Measurements from ENCODE around the gene TRMT1L.

Gene TRMT1L

DNA sequence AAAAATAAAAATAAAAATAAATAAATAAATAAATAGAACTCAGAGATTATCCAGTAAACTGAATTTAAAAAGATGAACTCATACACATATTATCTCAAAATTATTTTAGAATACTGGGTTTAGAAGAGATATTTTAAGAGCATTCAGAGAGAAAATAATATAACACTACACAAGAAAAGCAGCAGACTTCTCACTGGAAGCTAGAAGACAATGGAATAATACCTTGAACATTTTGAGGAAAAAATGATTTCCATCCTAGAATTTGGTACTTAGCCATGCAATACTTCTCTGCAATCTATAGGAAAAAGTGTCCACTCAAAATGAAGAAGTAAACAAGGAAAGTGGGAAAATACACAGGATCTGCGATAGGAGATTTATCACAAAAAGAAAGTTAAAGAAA is 24.2 kb downstream of the TRMT1L start:
- H3K4me3 ChIP-seq (ENCODE audit: low read depth, low read length) = no peak overlapping the region

DNA sequence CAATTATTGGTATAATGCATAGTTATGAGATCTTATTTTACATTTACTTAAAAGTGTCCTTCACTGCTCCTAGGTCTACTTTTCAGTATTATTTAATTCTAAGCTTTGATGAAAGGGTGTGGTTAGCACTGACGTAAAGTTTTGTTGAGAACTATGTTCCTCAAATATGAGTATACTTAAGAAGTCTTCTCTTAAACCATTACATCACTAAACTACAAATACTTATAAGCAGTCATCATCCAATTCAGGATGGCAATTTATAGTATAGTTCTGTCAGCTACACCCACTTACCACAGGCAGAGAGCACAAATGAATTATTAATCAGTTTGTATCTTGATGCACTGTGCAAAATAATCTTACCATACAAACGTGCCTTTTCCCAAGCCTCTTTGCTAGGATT is 27.0 kb downstream of the TRMT1L start:
- H3K4me3 ChIP-seq (ENCODE audit: low read depth, low read length) = no peak overlapping the region

DNA sequence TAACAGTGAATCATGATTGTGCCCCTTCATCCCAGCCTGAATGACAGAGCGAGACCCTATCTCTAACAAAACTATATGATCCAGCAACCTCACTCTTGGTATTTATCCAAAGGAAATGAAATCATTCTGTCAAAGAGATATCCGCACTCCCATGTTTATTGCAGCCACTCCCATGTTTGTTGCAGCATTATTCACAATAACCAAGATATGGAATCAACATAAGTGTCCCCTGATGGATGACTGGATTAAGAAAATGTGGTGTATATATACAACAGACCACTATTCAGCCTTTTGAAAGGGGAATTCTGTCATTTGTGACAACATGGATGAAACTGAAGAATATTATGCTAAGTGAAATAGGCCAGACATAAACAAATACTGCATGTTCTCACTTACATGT is 44.4 kb downstream of the TRMT1L start:
- H3K4me3 ChIP-seq (ENCODE audit: low read depth, low read length) = no peak overlapping the region

DNA sequence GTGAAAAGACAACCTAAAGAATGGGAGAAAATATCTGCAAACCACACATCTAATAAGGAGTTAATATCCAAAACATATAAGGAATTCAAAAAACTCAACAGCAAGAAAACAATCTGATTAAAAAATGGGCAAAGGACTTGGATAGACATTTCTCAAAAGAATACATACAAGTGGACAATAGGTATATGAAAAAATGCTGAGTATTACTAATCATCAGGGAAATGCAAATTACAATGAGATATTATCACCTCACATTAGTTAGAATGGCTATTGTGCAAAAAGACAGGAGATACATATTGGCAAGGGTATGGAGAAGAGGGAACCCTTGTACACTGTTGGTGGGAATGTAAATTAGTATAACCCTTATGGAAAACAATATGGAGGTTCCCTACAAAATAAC is 44.9 kb downstream of the TRMT1L start:
- H3K4me3 ChIP-seq (ENCODE audit: low read depth, low read length) = no peak overlapping the region

DNA sequence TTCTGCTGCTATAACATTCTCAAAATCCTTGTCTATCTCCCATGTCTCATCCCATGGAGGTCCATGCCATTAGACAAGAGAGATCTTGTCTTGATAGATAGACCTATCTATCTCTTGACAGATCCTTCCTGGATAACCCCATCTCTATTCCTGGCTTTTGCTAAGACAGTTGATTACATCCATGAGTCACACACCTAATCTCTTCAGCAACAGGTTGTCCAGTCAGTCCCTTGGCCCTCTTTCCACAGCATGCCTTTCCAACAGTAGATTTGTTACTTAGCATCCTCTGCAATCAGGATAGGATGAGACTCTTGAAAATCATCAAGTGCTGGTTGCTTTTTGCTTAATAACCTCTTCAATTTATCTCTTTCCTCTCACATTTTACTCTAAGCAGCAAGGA is 46.6 kb downstream of the TRMT1L start:
- no peak overlapping the region for H3K4me3 ChIP-seq (ENCODE audit: low read depth, low read length)

DNA sequence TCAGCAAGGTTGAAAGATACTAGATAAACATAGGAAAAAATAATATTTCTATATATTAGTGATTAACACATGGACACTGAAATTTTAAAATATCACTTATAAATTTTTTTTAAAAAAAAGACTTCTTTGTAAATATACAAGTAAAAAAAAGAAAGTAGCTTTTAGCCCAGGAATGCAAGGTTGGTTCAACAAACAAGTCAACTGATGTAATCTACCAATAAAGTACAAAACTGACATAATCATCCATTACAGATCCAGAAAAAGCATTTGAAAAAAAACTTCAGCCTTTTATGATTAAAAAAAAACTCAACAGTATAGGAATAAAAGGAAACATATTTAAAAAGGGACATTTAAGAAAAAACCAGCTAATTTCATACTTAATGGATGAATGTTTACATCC is 48.4 kb downstream of the TRMT1L start:
- no peak overlapping the region for H3K4me3 ChIP-seq (ENCODE audit: low read depth, low read length)

DNA sequence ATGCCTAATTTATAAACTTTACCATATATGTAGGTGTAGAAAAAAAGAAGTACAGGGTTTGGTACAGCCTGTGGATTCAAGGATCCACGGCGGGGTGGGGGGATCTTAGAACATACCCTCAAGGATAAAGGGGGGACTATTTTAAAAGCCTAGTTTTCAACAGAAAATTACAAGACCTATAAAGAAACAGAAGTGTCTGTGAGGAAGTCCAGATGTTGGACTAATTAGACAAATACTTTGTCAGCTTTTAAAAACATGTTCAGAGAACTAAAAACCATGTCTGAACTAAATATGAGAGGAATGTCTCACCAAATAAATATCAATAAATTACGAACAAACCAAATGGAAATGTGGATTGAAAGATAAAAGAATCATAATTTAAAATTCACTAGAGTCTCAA is 51.6 kb downstream of the TRMT1L start:
- no peak overlapping the region for H3K4me3 ChIP-seq (ENCODE audit: low read depth, low read length)

DNA sequence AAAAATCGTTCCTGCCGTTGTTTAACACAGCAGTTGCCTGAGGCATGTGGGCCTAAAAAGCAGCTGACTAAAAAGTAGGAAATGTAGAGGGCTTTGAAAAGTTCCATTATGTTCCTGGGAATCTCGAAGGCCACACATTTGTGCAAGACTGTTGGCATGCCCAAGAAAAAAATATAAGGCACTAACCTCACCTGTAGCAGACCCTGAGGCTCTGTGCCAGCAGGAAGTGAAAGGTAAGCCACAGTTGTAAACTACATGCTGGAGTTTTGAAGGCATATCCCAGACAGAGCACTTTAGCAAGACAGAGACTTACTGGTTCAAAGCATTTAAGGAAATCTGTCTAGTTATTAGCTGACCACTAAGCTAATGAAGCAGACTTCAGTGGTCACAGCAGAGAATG is 52.7 kb downstream of the TRMT1L start:
- no peak overlapping the region for H3K4me3 ChIP-seq (ENCODE audit: low read depth, low read length)

DNA sequence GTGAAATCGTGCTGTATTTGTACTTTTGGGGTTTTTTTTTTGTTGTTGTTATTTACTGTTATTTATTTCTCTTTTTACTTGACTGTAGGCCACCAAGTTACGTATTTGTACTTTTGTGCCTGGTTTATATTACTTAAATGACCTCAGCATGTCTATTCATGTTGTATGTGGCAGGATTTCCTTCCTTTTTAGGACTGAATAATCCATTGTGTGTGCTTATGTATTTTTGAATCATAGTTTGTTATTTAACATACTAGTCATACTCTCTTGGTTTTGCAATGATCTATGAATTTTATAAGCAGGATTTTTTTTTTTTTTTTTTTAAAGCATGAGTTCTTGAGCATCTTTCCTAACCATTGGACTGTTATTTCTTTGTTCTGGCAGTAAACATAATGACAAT is 60.2 kb downstream of the TRMT1L start:
- no peak overlapping the region for H3K4me3 ChIP-seq (ENCODE audit: low read depth, low read length)

DNA sequence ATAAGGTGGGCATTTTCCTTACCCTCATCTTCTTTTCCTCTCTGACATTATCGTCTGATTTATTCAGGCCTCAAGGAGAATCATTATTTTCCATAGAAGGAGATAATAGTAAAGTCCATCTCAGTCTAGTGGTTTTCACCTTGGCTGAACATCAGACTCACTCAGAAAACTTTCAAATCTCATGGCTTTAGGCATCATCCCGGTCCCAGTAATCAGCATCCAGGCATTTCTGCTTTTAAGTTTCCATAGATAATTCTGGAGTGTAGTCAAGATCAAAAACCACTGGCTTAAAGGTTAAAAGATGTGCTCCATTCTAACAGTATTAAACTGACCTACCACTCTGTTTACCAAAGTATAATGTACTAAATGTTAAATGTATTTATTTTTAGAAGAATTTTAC is 62.0 kb downstream of the TRMT1L start:
- H3K4me3 ChIP-seq (ENCODE audit: low read depth, low read length) = no peak overlapping the region

DNA sequence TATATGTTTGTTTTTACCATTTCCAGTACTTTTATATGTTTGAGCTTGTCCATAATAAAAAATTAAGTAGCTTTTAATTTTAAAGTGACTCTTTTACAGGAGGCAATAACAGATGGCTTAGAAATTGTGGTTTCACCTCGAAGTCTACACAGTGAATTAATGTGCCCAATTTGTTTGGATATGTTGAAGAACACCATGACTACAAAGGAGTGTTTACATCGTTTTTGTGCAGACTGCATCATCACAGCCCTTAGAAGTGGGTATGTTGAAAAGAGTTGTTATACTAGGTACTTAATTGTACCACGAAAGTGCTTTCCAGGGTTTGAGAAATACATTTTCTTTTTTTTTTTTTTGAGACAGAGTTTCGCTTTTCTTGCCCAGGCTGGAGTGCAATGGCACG is 65.3 kb downstream of the TRMT1L start:
- no peak overlapping the region for H3K4me3 ChIP-seq (ENCODE audit: low read depth, low read length)

DNA sequence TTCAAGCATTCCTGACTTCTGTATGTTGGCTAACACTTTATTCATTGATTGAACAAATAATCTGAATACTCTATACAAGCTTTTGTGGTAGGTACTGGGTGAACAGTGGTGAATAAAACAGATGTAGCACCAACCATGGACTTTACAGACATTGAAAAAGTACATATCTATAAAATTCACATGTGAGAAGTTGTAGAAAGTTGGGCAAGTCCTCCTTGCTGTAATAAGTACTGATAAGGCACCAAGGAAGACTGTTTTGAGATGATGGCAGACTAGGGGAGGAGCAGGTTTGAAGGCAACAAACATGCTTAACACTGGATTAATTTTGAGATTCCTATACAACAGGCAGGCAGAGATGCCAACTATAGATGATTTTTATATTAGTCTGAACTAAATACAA is 69.0 kb downstream of the TRMT1L start:
- no peak overlapping the region for H3K4me3 ChIP-seq (ENCODE audit: low read depth, low read length)

DNA sequence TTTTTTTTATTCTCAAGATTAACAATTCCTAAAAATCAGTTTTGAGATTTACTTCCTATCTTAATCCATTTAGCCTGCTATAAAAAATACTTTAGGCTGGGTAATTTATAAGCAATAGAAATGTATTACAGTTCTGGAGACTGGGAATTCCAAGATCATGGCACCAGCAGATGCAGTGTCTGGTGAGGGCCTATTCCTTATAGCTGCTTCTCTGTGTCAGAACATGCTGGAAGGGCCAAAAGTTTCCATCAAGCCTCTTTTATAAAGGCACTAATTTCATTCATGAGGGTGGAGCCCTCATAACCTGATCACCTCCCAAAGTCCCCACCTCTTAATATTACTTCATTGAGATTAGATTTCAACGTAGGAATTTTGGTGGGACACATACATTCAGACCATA is 69.7 kb downstream of the TRMT1L start:
- no peak overlapping the region for H3K4me3 ChIP-seq (ENCODE audit: low read depth, low read length)

DNA sequence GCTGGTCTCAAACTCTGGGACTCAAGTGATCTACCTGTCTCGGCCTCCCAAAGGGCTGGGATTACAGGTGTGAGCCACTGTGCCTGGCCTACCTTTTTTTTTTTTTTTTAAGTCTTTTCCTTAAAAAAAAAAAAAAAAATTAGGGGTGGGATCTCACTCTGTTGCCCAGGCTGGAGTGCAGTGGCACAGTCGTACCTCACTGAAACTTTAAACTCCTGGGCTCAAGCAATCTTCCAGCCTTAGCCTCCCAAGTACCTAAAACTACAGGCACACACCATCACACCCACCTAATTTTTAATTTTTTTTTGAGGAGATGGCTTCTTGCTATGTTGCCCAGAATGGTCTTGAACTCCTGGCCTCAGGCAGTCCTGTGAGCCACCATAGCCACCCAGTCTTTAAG is 72.9 kb downstream of the TRMT1L start:
- no peak overlapping the region for H3K4me3 ChIP-seq (ENCODE audit: low read depth, low read length)

DNA sequence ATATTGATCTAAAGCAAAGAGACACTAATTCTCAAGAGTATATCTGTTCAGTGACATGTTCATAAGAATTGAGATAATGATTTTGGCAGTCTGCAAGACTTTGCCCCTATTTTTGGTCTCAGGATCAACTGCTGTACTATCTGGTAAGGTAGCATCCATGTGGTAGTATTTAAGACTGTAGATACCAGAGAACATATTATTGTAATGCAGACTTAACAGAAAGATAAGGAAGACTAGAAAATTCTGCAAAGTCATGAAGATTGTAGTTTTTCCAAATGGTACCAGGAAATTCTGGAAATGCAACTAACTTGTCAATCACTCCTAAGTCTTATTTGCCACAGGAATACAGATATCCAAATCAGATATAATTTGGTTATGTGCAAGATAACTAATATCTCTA is 76.3 kb downstream of the TRMT1L start:
- no peak overlapping the region for H3K4me3 ChIP-seq (ENCODE audit: low read depth, low read length)

DNA sequence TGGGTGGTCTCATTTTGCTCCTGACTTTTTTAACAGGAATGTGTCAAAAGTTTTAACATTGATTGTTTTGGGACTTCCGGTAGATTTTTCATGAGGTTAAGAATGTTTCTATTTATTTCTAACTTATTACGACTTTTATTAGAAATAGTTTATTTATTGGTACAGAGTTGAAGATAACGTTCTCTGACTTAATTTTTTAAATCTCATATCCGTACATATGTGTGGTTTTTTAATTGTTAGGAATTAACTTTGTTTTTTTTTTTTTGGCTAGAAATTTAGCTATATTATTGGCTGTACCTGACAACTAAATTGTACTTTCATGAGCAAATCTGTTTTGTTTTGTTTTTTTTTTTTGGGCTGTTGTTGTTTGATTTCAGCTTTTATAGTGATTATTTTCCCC is 79.4 kb downstream of the TRMT1L start:
- H3K4me3 ChIP-seq (ENCODE audit: low read depth, low read length) = no peak overlapping the region

DNA sequence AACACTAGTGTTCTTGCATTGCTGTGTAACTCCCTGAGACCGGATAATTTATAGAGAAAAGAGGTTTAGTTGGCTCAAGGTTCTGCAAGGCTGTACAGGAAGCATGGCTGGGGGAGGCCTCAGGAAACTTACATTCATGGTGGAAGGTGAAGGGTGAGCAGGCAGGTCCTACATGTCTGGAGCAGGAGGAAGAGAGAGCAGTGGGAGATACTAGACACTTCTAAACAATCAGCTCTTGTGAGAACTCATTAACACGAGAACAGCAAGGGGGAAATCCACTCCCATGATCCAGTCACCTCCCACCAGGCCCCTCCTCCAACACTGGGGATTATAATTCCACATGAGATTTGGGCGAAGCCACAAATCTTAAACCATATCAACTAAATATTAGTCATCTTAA is 81.3 kb downstream of the TRMT1L start:
- no peak overlapping the region for H3K4me3 ChIP-seq (ENCODE audit: low read depth, low read length)

DNA sequence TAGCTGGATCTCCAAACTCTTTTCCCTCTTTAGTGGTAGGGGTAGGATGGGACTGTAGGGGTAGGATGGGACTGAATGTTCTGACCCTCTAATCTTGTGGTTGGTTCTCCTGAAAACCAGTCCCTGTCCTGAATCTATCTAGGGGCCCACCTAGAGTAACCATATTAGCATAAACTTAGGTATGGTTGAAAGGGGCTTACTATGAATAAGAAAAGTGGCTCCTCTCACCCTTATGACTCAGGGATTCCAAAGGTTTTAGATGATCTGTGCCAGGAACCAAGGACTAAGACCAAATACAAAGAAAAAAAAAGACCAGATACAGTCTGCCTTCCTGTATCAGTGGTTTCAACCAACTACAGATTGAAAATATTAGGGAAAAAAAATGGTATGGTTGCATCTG is 82.4 kb downstream of the TRMT1L start:
- H3K4me3 ChIP-seq (ENCODE audit: low read depth, low read length) = no peak overlapping the region

DNA sequence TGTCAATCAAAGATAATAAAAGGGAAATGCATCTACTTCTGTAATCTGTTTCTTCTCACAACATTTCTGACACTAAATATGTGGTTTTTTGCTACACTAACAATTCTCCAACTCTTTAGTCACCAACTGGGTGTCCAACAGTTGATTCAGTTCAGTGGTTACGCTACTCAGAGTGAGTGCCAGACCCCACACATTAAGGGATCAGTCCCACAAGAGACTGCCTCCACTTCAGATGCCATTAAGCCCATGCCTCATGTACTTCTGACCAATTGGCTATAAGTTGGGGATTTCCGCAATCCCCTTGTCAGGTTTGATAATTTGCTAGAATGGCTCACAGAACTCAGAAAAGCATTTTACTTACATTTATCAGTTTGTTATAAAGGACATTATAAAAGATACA is 83.0 kb downstream of the TRMT1L start:
- no peak overlapping the region for H3K4me3 ChIP-seq (ENCODE audit: low read depth, low read length)

DNA sequence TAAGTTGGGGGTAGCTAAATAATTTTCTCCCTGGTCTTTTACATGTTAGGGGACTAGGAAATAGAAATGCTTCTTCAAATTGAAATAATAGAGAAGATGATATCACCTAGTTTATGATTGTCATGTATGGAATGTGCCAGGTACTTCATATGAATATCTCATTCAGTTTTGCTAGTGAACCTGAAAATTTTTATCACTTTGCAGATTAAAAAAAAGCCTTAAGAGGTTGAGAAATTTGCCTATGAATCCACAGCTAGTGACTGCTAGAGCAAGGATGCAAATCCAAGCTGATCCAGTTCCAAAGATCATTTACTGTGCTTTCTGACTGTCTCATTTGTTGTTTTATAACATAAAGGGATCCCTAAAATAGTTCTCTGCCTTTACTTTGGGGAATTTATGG is 86.7 kb downstream of the TRMT1L start:
- H3K4me3 ChIP-seq (ENCODE audit: low read depth, low read length) = no peak overlapping the region

DNA sequence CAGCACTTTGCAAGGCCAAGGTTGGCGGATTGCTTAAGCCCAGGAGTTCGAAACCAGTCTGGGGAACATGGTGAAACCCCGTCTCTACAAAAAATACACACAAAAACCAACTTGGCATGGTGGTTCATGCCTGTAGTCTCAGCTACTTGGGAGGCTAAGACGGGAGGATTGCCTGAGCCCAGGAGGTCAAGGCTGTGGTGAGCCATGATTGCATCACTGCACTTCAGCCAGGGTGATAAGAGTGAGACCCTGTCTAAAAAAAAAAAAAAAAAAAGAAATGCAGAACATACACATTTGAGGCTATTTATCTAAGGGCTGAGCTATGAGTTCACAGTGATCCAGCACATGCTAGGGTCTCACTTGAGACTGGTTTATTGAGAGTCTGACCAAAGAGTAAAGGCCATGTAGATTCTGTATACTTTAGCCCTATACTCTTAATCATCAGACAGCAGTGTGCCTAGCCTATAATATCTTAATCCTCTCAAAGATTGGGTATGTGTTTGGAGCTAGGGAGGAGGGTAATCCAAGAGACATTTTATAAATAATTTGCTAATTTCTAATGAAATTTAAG is 87.5 kb downstream of the TRMT1L start:
- no peak overlapping the region for H3K4me3 ChIP-seq (ENCODE audit: low read depth, low read length)

DNA sequence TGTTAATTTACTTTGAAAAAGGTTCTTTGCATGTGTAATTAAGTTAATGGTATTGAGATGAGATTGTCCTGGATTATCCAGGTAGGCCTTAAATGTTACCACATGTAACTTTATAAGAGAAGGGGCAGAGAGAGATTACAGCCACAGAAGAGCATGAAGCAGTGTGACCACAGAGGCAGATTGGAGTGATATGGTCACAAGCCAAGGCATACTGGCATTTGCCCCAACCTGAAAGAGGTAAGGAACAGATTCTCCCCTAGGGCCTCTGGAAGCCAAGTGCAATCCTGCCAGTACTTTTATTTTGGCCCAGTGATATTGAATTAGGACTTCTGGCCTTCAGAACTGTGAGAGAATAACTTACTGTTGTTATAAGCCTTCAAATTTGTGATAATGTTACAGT is 88.4 kb downstream of the TRMT1L start:
- H3K4me3 ChIP-seq (ENCODE audit: low read depth, low read length) = no peak overlapping the region
